A549 (cell line): Measurements from ENCODE around the gene MPP2. TPM values are rescaled to one million over a fixed set of nuclear protein-coding genes. Genes with fewer than 3 reads are reported as not detected.

Experiments
- ATAC-seq, 2 experiments: fragments of 200-7000 bp in 1 of 2; fragments of >200 bp in 1 of 2; cut with Nextera tagmentation in 1 of 2; cut with Tn5 transposase in 1 of 2; 3 replicates each; pipeline versions ENCODE4 v1.8.0 to v1.9.1; 2018 to 2020; ENCODE audit warnings: mild to moderate bottlenecking in 1 of 2, moderate library complexity in 1 of 2
- CTCF ChIA-PET: fragments of 300-600 bp; sonication (Branson Sonifier 250); formaldehyde crosslinking; extraction: SDS; loops from one replicate; lab custom pipeline; 2021; ENCODE audit warnings: antibody characterized with exemption, inconsistent platforms; lab: Yijun Ruan, JAX
- POLR2A ChIA-PET: fragments of 350-600 bp; formaldehyde crosslinking; extraction: SDS; loops from one replicate; lab custom pipeline; 2021; ENCODE audit warnings: antibody characterized with exemption, inconsistent platforms; lab: Yijun Ruan, JAX
- DNase-seq, 2 experiments: peaks; one replicate each; pipeline versions ENCODE4 v3.0.0 to v3.0.0-alpha.2; 2011 to 2016; ENCODE audit warnings: low read depth in 1 of 2, low spot score in 1 of 2
- FAIRE-seq: peaks from 2 replicates; lab custom pipeline; 2011; peaks lifted over from hg19 to GRCh38; lab: Jason Lieb, UNC
- H3K27ac ChIP-seq, 2 experiments: fragments of >200 bp; sonication (Bioruptor Twin); formaldehyde crosslinking; 3 replicates each; pipeline ENCODE4 v1.5.1; 2016 to 2017
- H3K4me1 ChIP-seq: fragments of >200 bp; sonication (Bioruptor Twin); formaldehyde crosslinking; 3 replicates; pipeline ENCODE4 v1.6.1; 2016
- H3K4me2 ChIP-seq: fragments of >200 bp; sonication (Bioruptor Twin); formaldehyde crosslinking; 3 replicates; pipeline ENCODE4 v1.6.1; 2016
- H3K4me3 ChIP-seq: fragments of >200 bp; sonication (Bioruptor Twin); formaldehyde crosslinking; 3 replicates; pipeline ENCODE4 v1.5.1; 2016
- H3K9me3 ChIP-seq: fragments of >200 bp; sonication (Bioruptor Twin); formaldehyde crosslinking; 3 replicates; pipeline ENCODE4 v1.6.1; 2016
- ESRRA ChIP-seq: fragments of 150-350 bp; IDR thresholded peaks from 2 replicates; pipeline ENCODE4 v1.6.1; 2014; ENCODE audit warnings: mild to moderate bottlenecking, low read length, borderline replicate concordance
- FOSB ChIP-seq: fragments of 250-450 bp; sonication (Bioruptor Pico); IDR thresholded peaks from 2 replicates; pipeline ENCODE4 v1.5.0; 2020; ENCODE audit warnings: mild to moderate bottlenecking, moderate library complexity
- GATA3 ChIP-seq: IDR thresholded peaks from 2 replicates; pipeline ENCODE4 v1.6.1; 2012; ENCODE audit warnings: borderline replicate concordance
- HOXB13 ChIP-seq: fragments of 250-450 bp; sonication (Bioruptor Pico); IDR thresholded peaks from 2 replicates; pipeline ENCODE4 v1.5.0; 2020; ENCODE audit warnings: low read depth, mild to moderate bottlenecking, moderate library complexity
- HOXB5 ChIP-seq: fragments of 250-450 bp; sonication (Bioruptor Pico); IDR thresholded peaks from 2 replicates; pipeline ENCODE4 v1.5.0; 2020; ENCODE audit warnings: mild to moderate bottlenecking, moderate library complexity
- KDM1A ChIP-seq: fragments of 200-600 bp; sonication (generic); IDR thresholded peaks from 2 replicates; pipeline ENCODE4 v1.6.1; 2016; ENCODE audit warnings: low read depth, mild to moderate bottlenecking
- KDM5A ChIP-seq: fragments of 200-600 bp; sonication (generic); IDR thresholded peaks from 2 replicates; pipeline ENCODE4 v1.6.1; 2016; ENCODE audit warnings: antibody characterized with exemption, mild to moderate bottlenecking
- MAFK ChIP-seq: fragments of 450-650 bp; IDR thresholded peaks from 2 replicates; pipeline ENCODE4 v1.6.1; 2014; ENCODE audit not compliant: partially characterized antibody
- NFE2L2 ChIP-seq: fragments of 150-350 bp; conservative IDR thresholded peaks from 2 replicates; pipeline ENCODE4 v1.6.1; 2014; ENCODE audit warnings: low read length
- PHF8 ChIP-seq: fragments of 200-600 bp; sonication (generic); IDR thresholded peaks from 2 replicates; pipeline ENCODE4 v1.6.1; 2016; ENCODE audit warnings: low read depth, mild to moderate bottlenecking, antibody characterized with exemption, moderate library complexity, borderline replicate concordance
- RNF2 ChIP-seq: fragments of 200-600 bp; sonication (generic); IDR thresholded peaks from 2 replicates; pipeline ENCODE4 v1.6.1; 2016; ENCODE audit warnings: low read depth, mild to moderate bottlenecking, antibody characterized with exemption, moderate library complexity, borderline replicate concordance
- ZNF302 ChIP-seq: fragments of 250-450 bp; sonication (Bioruptor Pico); IDR thresholded peaks from 2 replicates; pipeline ENCODE4 v1.9.0; 2021; ENCODE audit warnings: inconsistent platforms, mild to moderate bottlenecking, moderate library complexity
- WGBS: methylation state at CpG from one replicate; pipeline ENCODE4 v1.1.6; 2017; ENCODE audit errors: missing lambda C conversion rate; 5-methylcytosine and 5-hydroxymethylcytosine counted together
- polyA plus RNA-seq, 4 experiments: library from polyadenylated mRNA; depleted of rRNA in 3 of 4; stranded (reverse); fragments of >200 nt; fragmentation: RNase III in 1 of 4; extraction: RNeasy Plus Mini Kit Qiagen cat#74134 plus additional on column Dnase treatment in 1 of 4; gene quantifications; 2 replicates in 3 of 4; 3 replicates in 1 of 4; pipeline ENCODE4 v1.2.3, GENCODE V29; 2011 to 2017
- TF ChIP-seq, protein P1 (sequence below): IDR thresholded peaks from 2 replicates; pipeline ENCODE4 v1.6.1; 2012
- TF ChIP-seq, protein P2 (sequence below): IDR thresholded peaks from 2 replicates; pipeline ENCODE4 v1.6.1; 2012
- TF ChIP-seq, protein P3 (sequence below): fragments of 250-450 bp; sonication (Bioruptor Pico); IDR thresholded peaks from 2 replicates; pipeline ENCODE4 v1.5.0; 2021; ENCODE audit warnings: mild to moderate bottlenecking, moderate library complexity, borderline replicate concordance
- TF ChIP-seq, protein P4 (sequence below): fragments of >200 bp; sonication (Bioruptor Twin); formaldehyde crosslinking; IDR thresholded peaks from 3 replicates; pipeline ENCODE4 v1.6.1; 2016

The MPP2 gene
- polyA plus RNA-seq, 2 of the 4 experiments (the other 2 are of a cell fraction): 3.8 to 4.2 TPM

DNA sequence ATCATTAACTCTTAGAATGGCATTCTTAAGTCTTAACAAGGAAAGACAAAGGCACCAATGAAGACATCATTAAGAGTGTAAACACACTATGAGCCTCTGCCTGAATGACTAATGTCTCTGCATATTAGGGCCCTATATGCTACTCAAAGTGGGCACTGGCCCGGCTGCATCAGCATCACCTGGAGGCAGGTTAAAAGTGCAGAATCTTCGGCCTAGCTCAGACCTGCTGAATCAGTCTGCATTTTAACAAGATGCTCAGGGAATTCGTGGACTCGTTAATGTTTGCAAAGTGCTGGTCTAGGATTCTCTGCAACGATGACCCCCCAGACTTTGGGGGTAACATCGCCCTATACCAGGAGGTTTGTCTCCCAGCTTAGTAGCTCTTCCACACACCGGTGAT, 81.1 kb downstream of the MPP2 start (continued):
- TF ChIP-seq, protein P1, sequence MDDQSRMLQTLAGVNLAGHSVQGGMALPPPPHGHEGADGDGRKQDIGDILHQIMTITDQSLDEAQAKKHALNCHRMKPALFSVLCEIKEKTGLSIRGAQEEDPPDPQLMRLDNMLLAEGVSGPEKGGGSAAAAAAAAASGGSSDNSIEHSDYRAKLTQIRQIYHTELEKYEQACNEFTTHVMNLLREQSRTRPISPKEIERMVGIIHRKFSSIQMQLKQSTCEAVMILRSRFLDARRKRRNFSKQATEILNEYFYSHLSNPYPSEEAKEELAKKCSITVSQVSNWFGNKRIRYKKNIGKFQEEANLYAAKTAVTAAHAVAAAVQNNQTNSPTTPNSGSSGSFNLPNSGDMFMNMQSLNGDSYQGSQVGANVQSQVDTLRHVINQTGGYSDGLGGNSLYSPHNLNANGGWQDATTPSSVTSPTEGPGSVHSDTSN: no peak
- TF ChIP-seq MAFK (no peak), KDM1A (no peak), NFE2L2 (no peak), HOXB13 (CRISPR knock-in tag) (no peak)

DNA sequence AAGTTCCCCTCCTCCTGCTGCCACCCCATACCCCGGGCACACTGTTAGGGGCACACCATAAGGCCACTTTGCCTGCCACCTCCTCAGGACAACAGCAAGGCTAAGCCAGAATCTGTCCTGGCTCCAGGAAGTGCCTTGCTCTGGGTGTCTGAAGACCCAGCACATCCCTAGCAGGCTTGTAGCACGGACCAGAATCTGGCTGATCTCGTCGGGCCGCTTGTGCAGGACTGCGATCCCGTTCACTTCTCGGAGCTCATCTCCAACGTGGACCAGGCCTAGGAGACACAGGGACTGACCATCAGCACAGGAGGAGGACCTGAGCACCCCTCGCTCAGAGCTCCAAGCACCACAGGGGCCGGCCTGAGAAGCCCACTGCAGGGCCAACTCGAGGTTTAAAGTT, 81.8 kb downstream of the MPP2 start:
- CTCF ChIA-PET: interaction anchor here (1.2 kb wide), 1 partner anchor 21 kb away, joined by 6 read pairs; the partner anchor contains the start of gene CD300LG
- POLR2A ChIA-PET: no interaction called here
- no peak for FAIRE-seq

More for the DNA sequence above, 81.8 kb downstream of the MPP2 start:
- Histone ChIP-seq H3K4me1 (no peaks in the 10 kb centered on the region), H3K4me3 (no peak overlapping the region), H3K4me2 (no peak overlapping the region), H3K27ac (no peak overlapping the region)
- ATAC-seq (no peak), DNase-seq (no peak)
- WGBS: 96% methylated on average over 12 of the region's 12 CpGs
- TF ChIP-seq, protein P2, sequence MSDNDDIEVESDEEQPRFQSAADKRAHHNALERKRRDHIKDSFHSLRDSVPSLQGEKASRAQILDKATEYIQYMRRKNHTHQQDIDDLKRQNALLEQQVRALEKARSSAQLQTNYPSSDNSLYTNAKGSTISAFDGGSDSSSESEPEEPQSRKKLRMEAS: no peak
- TF ChIP-seq FOSB (CRISPR knock-in tag) (no peak), PHF8 (no peak), GATA3 (no peak), KDM5A (no peak), KDM1A (no peak), ESRRA (no peak), RNF2 (no peak), ZNF302 (CRISPR knock-in tag) (no peak), HOXB5 (no peak)
- TF ChIP-seq, protein P3, sequence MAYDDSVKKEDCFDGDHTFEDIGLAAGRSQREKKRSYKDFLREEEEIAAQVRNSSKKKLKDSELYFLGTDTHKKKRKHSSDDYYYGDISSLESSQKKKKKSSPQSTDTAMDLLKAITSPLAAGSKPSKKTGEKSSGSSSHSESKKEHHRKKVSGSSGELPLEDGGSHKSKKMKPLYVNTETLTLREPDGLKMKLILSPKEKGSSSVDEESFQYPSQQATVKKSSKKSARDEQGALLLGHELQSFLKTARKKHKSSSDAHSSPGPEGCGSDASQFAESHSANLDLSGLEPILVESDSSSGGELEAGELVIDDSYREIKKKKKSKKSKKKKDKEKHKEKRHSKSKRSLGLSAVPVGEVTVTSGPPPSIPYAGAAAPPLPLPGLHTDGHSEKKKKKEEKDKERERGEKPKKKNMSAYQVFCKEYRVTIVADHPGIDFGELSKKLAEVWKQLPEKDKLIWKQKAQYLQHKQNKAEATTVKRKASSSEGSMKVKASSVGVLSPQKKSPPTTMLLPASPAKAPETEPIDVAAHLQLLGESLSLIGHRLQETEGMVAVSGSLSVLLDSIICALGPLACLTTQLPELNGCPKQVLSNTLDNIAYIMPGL (CRISPR knock-in tag): no peak
- TF ChIP-seq, protein P4, sequence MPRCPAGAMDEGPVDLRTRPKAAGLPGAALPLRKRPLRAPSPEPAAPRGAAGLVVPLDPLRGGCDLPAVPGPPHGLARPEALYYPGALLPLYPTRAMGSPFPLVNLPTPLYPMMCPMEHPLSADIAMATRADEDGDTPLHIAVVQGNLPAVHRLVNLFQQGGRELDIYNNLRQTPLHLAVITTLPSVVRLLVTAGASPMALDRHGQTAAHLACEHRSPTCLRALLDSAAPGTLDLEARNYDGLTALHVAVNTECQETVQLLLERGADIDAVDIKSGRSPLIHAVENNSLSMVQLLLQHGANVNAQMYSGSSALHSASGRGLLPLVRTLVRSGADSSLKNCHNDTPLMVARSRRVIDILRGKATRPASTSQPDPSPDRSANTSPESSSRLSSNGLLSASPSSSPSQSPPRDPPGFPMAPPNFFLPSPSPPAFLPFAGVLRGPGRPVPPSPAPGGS: no peak
- TF ChIP-seq, all 56 proteins: peak for 0
- no peaks in the 10 kb centered on the region for H3K9me3 ChIP-seq

Other genes starting within 250 kb of the MPP2 start
- gene MEOX1, start 245.6 kb downstream of the MPP2 start, polyA plus RNA-seq (2011; rRNA removed): not detected in 2 replicates
- gene MEOX1, start 245.6 kb downstream of the MPP2 start, polyA plus RNA-seq (2017; fragmentation: RNase III; extraction: RNeasy Plus Mini Kit Qiagen cat#74134 plus additional on column Dnase treatment): not detected in 3 replicates
- gene SOST, start 148.7 kb downstream of the MPP2 start, polyA plus RNA-seq (2011; rRNA removed): 0.03 TPM in 1 of 2 replicates, not detected in the other
- gene SOST, start 148.7 kb downstream of the MPP2 start, polyA plus RNA-seq (2017; fragmentation: RNase III; extraction: RNeasy Plus Mini Kit Qiagen cat#74134 plus additional on column Dnase treatment): 0.05 to 0.07 TPM (median 0.05 TPM) in 3 replicates
- 60.2 and 62.2 TPM in 2 replicates for gene DUSP3, start 128.6 kb downstream of the MPP2 start, polyA plus RNA-seq (2011; rRNA removed)
- 54.7 to 60.0 TPM (median 57.2 TPM) in 3 replicates for gene DUSP3, start 128.6 kb downstream of the MPP2 start, polyA plus RNA-seq (2017; fragmentation: RNase III; extraction: RNeasy Plus Mini Kit Qiagen cat#74134 plus additional on column Dnase treatment)
- gene CFAP97D1, start 127.1 kb downstream of the MPP2 start, polyA plus RNA-seq (2011; rRNA removed): 0.04 TPM in 1 of 2 replicates, not detected in the other
- gene CFAP97D1, start 127.1 kb downstream of the MPP2 start, polyA plus RNA-seq (2017; fragmentation: RNase III; extraction: RNeasy Plus Mini Kit Qiagen cat#74134 plus additional on column Dnase treatment): 0.03 to 0.04 TPM in 2 of 3 replicates, not detected in the other
- gene MPP3, start 74.4 kb downstream of the MPP2 start, polyA plus RNA-seq (2011; rRNA removed): 15.5 and 20.3 TPM in 2 replicates
- gene MPP3, start 74.4 kb downstream of the MPP2 start, polyA plus RNA-seq (2017; fragmentation: RNase III; extraction: RNeasy Plus Mini Kit Qiagen cat#74134 plus additional on column Dnase treatment): 21.4 to 27.4 TPM (median 25.3 TPM) in 3 replicates
- gene CD300LG, start 60.4 kb downstream of the MPP2 start, polyA plus RNA-seq (2011; rRNA removed): not detected in 2 replicates
- not detected in 3 replicates for gene CD300LG, start 60.4 kb downstream of the MPP2 start, polyA plus RNA-seq (2017; fragmentation: RNase III; extraction: RNeasy Plus Mini Kit Qiagen cat#74134 plus additional on column Dnase treatment)
- gene PPY, start 34.9 kb upstream of the MPP2 start, polyA plus RNA-seq (2011; rRNA removed): not detected in 2 replicates
- not detected in 3 replicates for gene PPY, start 34.9 kb upstream of the MPP2 start, polyA plus RNA-seq (2017; fragmentation: RNase III; extraction: RNeasy Plus Mini Kit Qiagen cat#74134 plus additional on column Dnase treatment)
- gene PYY, start 46.4 kb upstream of the MPP2 start, polyA plus RNA-seq (2011; rRNA removed): not detected in 2 replicates
- gene PYY, start 46.4 kb upstream of the MPP2 start, polyA plus RNA-seq (2017; fragmentation: RNase III; extraction: RNeasy Plus Mini Kit Qiagen cat#74134 plus additional on column Dnase treatment): not detected in 3 replicates
- 0.61 and 0.66 TPM in 2 replicates for gene NAGS, start 97.1 kb upstream of the MPP2 start, polyA plus RNA-seq (2011; rRNA removed)
- gene NAGS, start 97.1 kb upstream of the MPP2 start, polyA plus RNA-seq (2017; fragmentation: RNase III; extraction: RNeasy Plus Mini Kit Qiagen cat#74134 plus additional on column Dnase treatment): 0.76 to 0.88 TPM (median 0.77 TPM) in 3 replicates
- 38.2 and 40.3 TPM in 2 replicates for gene TMEM101, start 107.4 kb upstream of the MPP2 start, polyA plus RNA-seq (2011; rRNA removed)
- gene TMEM101, start 107.4 kb upstream of the MPP2 start, polyA plus RNA-seq (2017; fragmentation: RNase III; extraction: RNeasy Plus Mini Kit Qiagen cat#74134 plus additional on column Dnase treatment): 29.6 to 33.5 TPM (median 32.2 TPM) in 3 replicates
- 64.9 and 75.0 TPM in 2 replicates for gene LSM12, start 159.1 kb upstream of the MPP2 start, polyA plus RNA-seq (2011; rRNA removed)
- gene LSM12, start 159.1 kb upstream of the MPP2 start, polyA plus RNA-seq (2017; fragmentation: RNase III; extraction: RNeasy Plus Mini Kit Qiagen cat#74134 plus additional on column Dnase treatment): 42.4 to 43.9 TPM (median 43.1 TPM) in 3 replicates
- 104 TPM in 2 replicates for gene G6PC3, start 163.2 kb upstream of the MPP2 start, polyA plus RNA-seq (2011; rRNA removed)
- gene G6PC3, start 163.2 kb upstream of the MPP2 start, polyA plus RNA-seq (2017; fragmentation: RNase III; extraction: RNeasy Plus Mini Kit Qiagen cat#74134 plus additional on column Dnase treatment): 122 to 130 TPM (median 128 TPM) in 3 replicates
- gene HDAC5, start 216.1 kb upstream of the MPP2 start, polyA plus RNA-seq (2011; rRNA removed): 3.1 and 5.7 TPM in 2 replicates
- 3.2 to 7.1 TPM (median 4.5 TPM) in 3 replicates for gene HDAC5, start 216.1 kb upstream of the MPP2 start, polyA plus RNA-seq (2017; fragmentation: RNase III; extraction: RNeasy Plus Mini Kit Qiagen cat#74134 plus additional on column Dnase treatment)
- gene HROB, start 234.4 kb upstream of the MPP2 start, polyA plus RNA-seq (2011; rRNA removed): 5.4 and 5.6 TPM in 2 replicates
- gene HROB, start 234.4 kb upstream of the MPP2 start, polyA plus RNA-seq (2017; fragmentation: RNase III; extraction: RNeasy Plus Mini Kit Qiagen cat#74134 plus additional on column Dnase treatment): 6.0 to 7.1 TPM (median 6.8 TPM) in 3 replicates